Activated CD8-positive, alpha-beta T cell treated with anti-CD3 and anti-CD28 coated beads for 36 hours (primary cell): ENCODE measurements around the gene ZBTB11. TPM values are rescaled to one million over a fixed set of nuclear protein-coding genes. Genes with fewer than 3 reads are reported as not detected.

Source experiments
- ATAC-seq: fragments of 200-7000 bp; cut with Tn5 transposase; one replicate; pipeline ENCODE4 v1.10.0; 2021; ENCODE audit warnings: mild to moderate bottlenecking, moderate library complexity
- CTCF ChIA-PET: fragments of 350-600 bp; sonication (Branson Sonifier 250); formaldehyde crosslinking; loops from one replicate; lab custom pipeline; 2021; ENCODE audit warnings: antibody characterized with exemption; lab: Charles Lee
- POLR2A ChIA-PET: fragments of 350-600 bp; sonication (Branson Sonifier 250); formaldehyde crosslinking; loops from one replicate; lab custom pipeline; 2021; ENCODE audit warnings: antibody characterized with exemption; lab: Charles Lee
- DNase-seq: peaks from one replicate; pipeline ENCODE4 v3.0.0-alpha.2; 2020
- H3K27ac Mint-ChIP-seq: one replicate; pipeline ENCODE4 v1.8.0; 2021; ENCODE audit warnings: mild to moderate bottlenecking, mixed read lengths
- H3K27me3 Mint-ChIP-seq: one replicate; pipeline ENCODE4 v1.8.0; 2021; ENCODE audit warnings: mixed read lengths
- H3K36me3 Mint-ChIP-seq: one replicate; pipeline ENCODE4 v1.8.0; 2021; ENCODE audit warnings: low read depth, mixed read lengths
- H3K4me1 Mint-ChIP-seq: one replicate; pipeline ENCODE4 v1.8.0; 2021; ENCODE audit warnings: low read depth, mixed read lengths
- H3K4me3 Mint-ChIP-seq: one replicate; pipeline ENCODE4 v1.8.0; 2021; ENCODE audit warnings: mild to moderate bottlenecking, moderate library complexity, mixed read lengths
- H3K9me3 Mint-ChIP-seq: one replicate; pipeline ENCODE4 v1.8.0; 2021; ENCODE audit warnings: mixed read lengths
- CTCF ChIP-seq: fragments of 200-600 bp; IDR thresholded peaks from one replicate; pipeline ENCODE4 v1.8.0; 2022; ENCODE audit warnings: antibody characterized with exemption, mild to moderate bottlenecking
- intact Hi-C: fragments of 100-400 bp; cut with micrococcal nuclease; formaldehyde crosslinking; loops from one replicate; pipeline ENCODE4 v1.10.0; 2022
- total RNA-seq, 2 experiments: library from RNA; stranded (reverse); gene quantifications; one replicate each; pipeline ENCODE4 v1.2.3, GENCODE V29; 2021

The ZBTB11 gene
- total RNA-seq, 2 experiments from 2014 or later = 28.5 to 29.6 TPM

DNA sequence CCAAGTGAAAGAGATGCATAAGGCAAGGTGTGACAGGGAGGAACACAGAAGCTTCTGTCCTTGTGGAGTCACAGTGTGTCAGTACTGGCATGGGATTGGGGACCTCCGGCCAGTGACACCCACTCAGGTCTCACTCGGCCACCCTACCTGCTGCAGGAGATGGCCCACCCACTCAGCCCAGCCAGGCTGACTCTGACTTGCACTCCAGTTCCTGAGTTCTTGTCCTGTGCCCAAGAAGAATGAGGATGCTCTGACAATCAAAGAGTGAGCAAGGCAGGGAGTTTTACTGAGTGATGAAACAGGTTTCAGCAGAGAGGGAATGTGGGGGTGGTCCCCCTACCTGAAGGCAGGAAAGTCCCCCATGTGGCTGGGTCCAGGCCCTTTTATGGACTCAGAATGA is 52.1 kb downstream of the ZBTB11 start:
- H3K9me3 Mint-ChIP-seq = peaks cover 2% of the 10 kb centered on the region
- no peak overlapping the region for H3K4me3 Mint-ChIP-seq
- no peak for DNase-seq
- ATAC-seq = no peak
- no peak for TF ChIP-seq CTCF
- H3K4me1 Mint-ChIP-seq = peaks cover 2% of the 10 kb centered on the region
- ChIA-PET CTCF (no interaction called here), POLR2A (no interaction called here)
- H3K27me3 Mint-ChIP-seq = no peaks in the 10 kb centered on the region
- intact Hi-C loops = no loop called here
- H3K36me3 Mint-ChIP-seq = peaks cover 2% of the 10 kb centered on the region
- no peak overlapping the region for H3K27ac Mint-ChIP-seq

GRCh38 chr3:101623656-101624055 is 53.3 kb downstream of the ZBTB11 start:
- TF ChIP-seq CTCF = no peak
- CTCF ChIA-PET = interaction anchor here (0.6 kb wide), 1 partner anchor 12 kb away, joined by 3 read pairs; no protein-coding TSS in a partner anchor
- H3K27me3 Mint-ChIP-seq = no peaks in the 10 kb centered on the region
- POLR2A ChIA-PET = interaction anchor here (0.6 to 0.7 kb wide), 2 partner anchors 13 to 913 kb away, joined by 3 to 7 read pairs; no protein-coding TSS in a partner anchor
- no peak overlapping the region for H3K4me3 Mint-ChIP-seq
- no peak overlapping the region for H3K27ac Mint-ChIP-seq
- DNase-seq (no peak), ATAC-seq (no peak)
- no peaks in the 10 kb centered on the region for H3K4me1 Mint-ChIP-seq
- intact Hi-C loops = no loop called here
- H3K9me3 Mint-ChIP-seq = peaks cover 2% of the 10 kb centered on the region
- peaks cover 2% of the 10 kb centered on the region for H3K36me3 Mint-ChIP-seq

GRCh38 chr3:101619734-101620133 is 57.2 kb downstream of the ZBTB11 start:
- H3K27ac Mint-ChIP-seq = no peak overlapping the region
- ATAC-seq (no peak), DNase-seq (no peak)
- H3K4me1 Mint-ChIP-seq = no peaks in the 10 kb centered on the region
- no peaks in the 10 kb centered on the region for H3K27me3 Mint-ChIP-seq
- H3K4me3 Mint-ChIP-seq = no peak overlapping the region
- no peaks in the 10 kb centered on the region for H3K36me3 Mint-ChIP-seq
- intact Hi-C loops = no loop called here
- POLR2A ChIA-PET = no interaction called here
- TF ChIP-seq CTCF = no peak
- H3K9me3 Mint-ChIP-seq = no peaks in the 10 kb centered on the region
- CTCF ChIA-PET = no interaction called here

DNA sequence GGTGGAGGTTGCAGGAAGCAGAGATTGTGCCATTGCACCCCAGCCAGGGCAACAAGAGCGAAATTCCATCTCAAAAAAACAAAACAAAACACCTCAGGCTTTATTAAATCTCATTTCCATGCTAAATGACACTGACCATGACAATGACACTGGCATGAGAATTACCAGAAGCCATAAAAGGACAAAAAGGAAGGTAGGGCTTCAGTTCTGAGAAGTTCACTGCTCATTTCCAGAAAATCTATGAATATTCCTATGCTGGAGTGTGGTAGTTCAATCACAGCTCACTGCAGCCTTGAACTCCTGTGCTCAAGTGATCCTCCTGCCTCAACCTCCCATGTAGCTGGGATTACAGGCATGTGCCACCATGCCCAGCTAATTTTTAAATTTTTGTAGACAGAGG is 58.2 kb downstream of the ZBTB11 start:
- Mint-ChIP-seq H3K4me3 (no peak overlapping the region), H3K27me3 (no peaks in the 10 kb centered on the region), H3K27ac (no peak overlapping the region), H3K4me1 (no peaks in the 10 kb centered on the region), H3K9me3 (no peaks in the 10 kb centered on the region), H3K36me3 (no peaks in the 10 kb centered on the region)
- no peak for TF ChIP-seq CTCF
- ChIA-PET CTCF (no interaction called here), POLR2A (no interaction called here)
- no peak for DNase-seq
- intact Hi-C loops = no loop called here
- ATAC-seq = no peak

DNA sequence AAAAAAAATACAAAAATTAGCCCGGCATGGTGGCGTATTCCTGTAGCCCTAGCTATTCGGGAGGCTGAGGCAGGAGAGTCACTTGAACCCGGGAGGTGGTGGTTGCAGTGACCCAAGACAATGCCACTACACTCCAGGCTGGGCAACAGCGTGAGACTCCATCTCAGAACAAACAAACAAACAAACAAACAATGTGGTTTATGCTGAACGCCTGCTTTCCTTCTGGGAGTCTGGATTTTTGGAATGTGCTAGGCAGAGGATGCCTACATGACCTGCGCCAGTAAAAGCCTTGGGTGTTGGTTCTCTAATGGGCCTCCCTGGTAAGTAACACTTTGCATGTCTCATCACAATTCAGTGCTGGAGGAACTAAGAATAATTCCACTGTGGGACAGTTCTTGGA is 59.5 kb downstream of the ZBTB11 start:
- intact Hi-C loops = no loop called here
- Mint-ChIP-seq H3K4me3 (no peak overlapping the region), H3K9me3 (no peaks in the 10 kb centered on the region), H3K27ac (no peak overlapping the region), H3K27me3 (no peaks in the 10 kb centered on the region), H3K4me1 (no peaks in the 10 kb centered on the region), H3K36me3 (no peaks in the 10 kb centered on the region)
- CTCF ChIA-PET = no interaction called here
- no peak for TF ChIP-seq CTCF
- POLR2A ChIA-PET = no interaction called here
- DNase-seq (no peak), ATAC-seq (no peak)
